Muscle of leg (tissue), 11 donors: ENCODE measurements around the gene KRTAP10-10. TPM values are rescaled to one million over a fixed set of nuclear protein-coding genes. Genes with fewer than 3 reads are reported as not detected.
"Not testable (repeated sequence)": the region's sequence is repeated elsewhere in the genome, so short reads cannot be mapped to it uniquely, and the experiment has no call there.

Experiments
- DNase-seq: peaks from one replicate; pipeline ENCODE4 v3.0.0; 2013
- H3K27ac ChIP-seq: one replicate; pipeline ENCODE4 v1.5.1; 2013; ENCODE audit warnings: mild to moderate bottlenecking, low read length, control low read depth
- H3K27me3 ChIP-seq: one replicate; pipeline ENCODE4 v1.6.1; 2013; ENCODE audit warnings: low read length; ENCODE audit not compliant: control insufficient read depth, insufficient read depth
- H3K36me3 ChIP-seq: one replicate; pipeline ENCODE4 v1.6.1; 2013; ENCODE audit warnings: low read length; ENCODE audit not compliant: control insufficient read depth, insufficient read depth
- H3K4me1 ChIP-seq: one replicate; pipeline ENCODE4 v1.6.1; 2013; ENCODE audit warnings: low read length; ENCODE audit not compliant: control insufficient read depth, insufficient read depth
- H3K4me3 ChIP-seq: one replicate; pipeline ENCODE4 v1.5.1; 2013; ENCODE audit warnings: low read length, control low read depth
- H3K9me3 ChIP-seq: replicated peaks from 2 replicates; pipeline ENCODE4 v1.6.1; 2013; ENCODE audit warnings: low read depth, low read length; ENCODE audit not compliant: control insufficient read depth
- WGBS: methylation state at CpG from one replicate; pipeline ENCODE4 v1.1.5; 2013; ENCODE audit warnings: missing lambda C conversion rate; ENCODE audit not compliant: insufficient coverage; 5-methylcytosine and 5-hydroxymethylcytosine counted together
- polyA plus RNA-seq, 8 donors: library from polyadenylated mRNA; unstranded; fragments of 120-200 nt; gene quantifications; one replicate each; pipeline versions ENCODE4 v1.2.1 to v1.2.3, GENCODE V29; 2013; ENCODE audit warnings: inconsistent platforms in 1 of 8, low replicate concordance in 1 of 8; ENCODE audit not compliant: insufficient read length in 8 of 8, insufficient read depth in 1 of 8
- total RNA-seq: library from RNA; stranded (reverse); fragments of 120-200 nt; gene quantifications from one replicate; pipeline ENCODE4 v1.2.4, GENCODE V29; 2013

Gene KRTAP10-10
- total and polyA plus RNA-seq, 9 donors, result not detected

GRCh38 chr21:44638506-44639330 is 1.6 kb downstream of the KRTAP10-10 start:
- H3K9me3 ChIP-seq, DNase-seq, H3K4me1 ChIP-seq, H3K4me3 ChIP-seq, H3K36me3 ChIP-seq, H3K27me3 ChIP-seq, H3K27ac ChIP-seq: not testable (repeated sequence)
- WGBS, result 89% methylated on average over 13 of the region's 21 CpGs

- Histone ChIP-seq H3K4me3 (no peak overlapping the region), H3K27ac (no peak overlapping the region), H3K9me3 (peaks cover 7% of the 10 kb centered on the region), H3K4me1 (peaks cover 2% of the 10 kb centered on the region), H3K36me3 (no peaks in the 10 kb centered on the region), H3K27me3 (no peaks in the 10 kb centered on the region)
- DNase-seq, result no peak
- WGBS, result 79% methylated on average over 12 of the region's 12 CpGs
These were observed 2.1 kb downstream of the KRTAP10-10 start for GRCh38 chr21:44639331-44639655.

- DNase-seq, result no peak
- no peaks in the 10 kb centered on the region for H3K27me3 ChIP-seq
- no peak overlapping the region for H3K4me3 ChIP-seq
- no peak overlapping the region for H3K27ac ChIP-seq
- peaks cover 2% of the 10 kb centered on the region for H3K4me1 ChIP-seq
- no peaks in the 10 kb centered on the region for H3K36me3 ChIP-seq
- 88% methylated on average over 3 of the region's 5 CpGs for WGBS
- H3K9me3 ChIP-seq, result peaks cover 9% of the 10 kb centered on the region
These were observed 3.6 kb downstream of the KRTAP10-10 start for GRCh38 chr21:44640761-44641160.

GRCh38 chr21:44643741-44644310 is 6.7 kb downstream of the KRTAP10-10 start:
- 85% methylated on average over 12 of the region's 14 CpGs for WGBS
- H3K4me1 ChIP-seq, result peaks cover 2% of the 10 kb centered on the region
- H3K27ac ChIP-seq, result no peak overlapping the region
- H3K36me3 ChIP-seq, result no peaks in the 10 kb centered on the region
- no peak overlapping the region for H3K4me3 ChIP-seq
- no peak for DNase-seq
- H3K27me3 ChIP-seq, result no peaks in the 10 kb centered on the region
- peaks cover 9% of the 10 kb centered on the region for H3K9me3 ChIP-seq

GRCh38 chr21:44644878-44645277 is 7.7 kb downstream of the KRTAP10-10 start:
- Histone ChIP-seq H3K9me3 (peaks cover 9% of the 10 kb centered on the region), H3K27ac (no peak overlapping the region), H3K4me1 (peaks cover 2% of the 10 kb centered on the region), H3K27me3 (no peaks in the 10 kb centered on the region), H3K4me3 (no peak overlapping the region), H3K36me3 (no peaks in the 10 kb centered on the region)
- DNase-seq, result no peak
- no CpG with 5 or more reads among the region's 2 CpGs for WGBS

GRCh38 chr21:44646366-44647221 is 9.4 kb downstream of the KRTAP10-10 start, which contains the start of gene KRTAP10-11:
TSS of gene KRTAP10-11 (plus strand) at chr21:44646414. CDS start at chr21:44646459, 45 bp downstream.
- not testable (repeated sequence) for DNase-seq, H3K4me3 ChIP-seq, H3K27me3 ChIP-seq, H3K36me3 ChIP-seq, H3K27ac ChIP-seq, H3K4me1 ChIP-seq, H3K9me3 ChIP-seq
- WGBS, result 75% methylated on average over 21 of the region's 21 CpGs

GRCh38 chr21:44647222-44647552 is 10.0 kb downstream of the KRTAP10-10 start:
- peak; percentile 19 for DNase-seq
- Histone ChIP-seq H3K27me3 (no peaks in the 10 kb centered on the region), H3K4me3 (no peak overlapping the region), H3K27ac (no peak overlapping the region), H3K4me1 (peaks cover 2% of the 10 kb centered on the region), H3K36me3 (no peaks in the 10 kb centered on the region), H3K9me3 (peaks cover 9% of the 10 kb centered on the region)
- WGBS, result 38% methylated on average over 7 of the region's 8 CpGs

- H3K27ac ChIP-seq, result no peak overlapping the region
- H3K4me3 ChIP-seq, result no peak overlapping the region
- H3K36me3 ChIP-seq, result no peaks in the 10 kb centered on the region
- WGBS, result 66% methylated on average over 30 of the region's 33 CpGs
- H3K9me3 ChIP-seq, result peaks cover 8% of the 10 kb centered on the region
- H3K27me3 ChIP-seq, result no peaks in the 10 kb centered on the region
- H3K4me1 ChIP-seq, result peaks cover 2% of the 10 kb centered on the region
- no peak for DNase-seq
These were observed 11.6 kb downstream of the KRTAP10-10 start for GRCh38 chr21:44648557-44649311.

- 63% methylated on average over 16 of the region's 18 CpGs for WGBS
- peak; percentile 18 for DNase-seq
- H3K4me3 ChIP-seq, result no peak overlapping the region
- peaks cover 6% of the 10 kb centered on the region for H3K27me3 ChIP-seq
- H3K27ac ChIP-seq, result no peak overlapping the region
- no peaks in the 10 kb centered on the region for H3K36me3 ChIP-seq
- peaks cover 2% of the 10 kb centered on the region for H3K4me1 ChIP-seq
- H3K9me3 ChIP-seq, result no peaks in the 10 kb centered on the region
These were observed 12.5 kb downstream of the KRTAP10-10 start for GRCh38 chr21:44649521-44650100.
